Renal cortex interstitium (tissue), 15 donors: ENCODE measurements around the gene TOR1A. TPM values are rescaled to one million over a fixed set of nuclear protein-coding genes. Genes with fewer than 3 reads are reported as not detected.
A peak's percentile ranks its signal among the peaks of the same experiment; 100 is the strongest.

Source experiments
- DNase-seq, 11 donors: peaks; one replicate each; pipeline ENCODE4 v3.0.0-alpha.2; 2013; ENCODE audit warnings: low read depth in 9 of 11, low spot score in 4 of 11; ENCODE audit errors: extremely low read depth in 1 of 11
- long read RNA-seq, 16 experiments: transcript quantifications; one replicate each; lab custom pipeline, GENCODE V29; 2026
- polyA plus RNA-seq, 3 donors: library from polyadenylated mRNA; unstranded; fragments of 120-200 nt; gene quantifications; one replicate each; pipeline ENCODE4 v1.2.1, GENCODE V29; 2013; ENCODE audit not compliant: insufficient read length in 3 of 3

TOR1A gene, protein sequence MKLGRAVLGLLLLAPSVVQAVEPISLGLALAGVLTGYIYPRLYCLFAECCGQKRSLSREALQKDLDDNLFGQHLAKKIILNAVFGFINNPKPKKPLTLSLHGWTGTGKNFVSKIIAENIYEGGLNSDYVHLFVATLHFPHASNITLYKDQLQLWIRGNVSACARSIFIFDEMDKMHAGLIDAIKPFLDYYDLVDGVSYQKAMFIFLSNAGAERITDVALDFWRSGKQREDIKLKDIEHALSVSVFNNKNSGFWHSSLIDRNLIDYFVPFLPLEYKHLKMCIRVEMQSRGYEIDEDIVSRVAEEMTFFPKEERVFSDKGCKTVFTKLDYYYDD
- 10 to 100 TPM; 40.2 to 43.4 (median 41.2) TPM for polyA plus RNA-seq
- long read RNA-seq, donor 1, transcript TOR1A-201 (5 exons, 2,076 nt), result major isoform, 11 of 12 reads
- long read RNA-seq, donor 1, partial matches to known transcripts, result 0 of 12 reads
- long read RNA-seq, donor 1, other reads (novel, unspliced or antisense), result 0 of 12 reads
- long read RNA-seq, donor 2, transcript TOR1A-201 (5 exons, 2,076 nt), result major isoform, 8 of 11 reads
- long read RNA-seq, donor 2, partial matches to known transcripts, result 0 of 11 reads
- long read RNA-seq, donor 2, other reads (novel, unspliced or antisense), result 0 of 11 reads
- long read RNA-seq, donor 3, transcript TOR1A-201 (5 exons, 2,076 nt), result major isoform, 21 of 25 reads
- long read RNA-seq, donor 3, partial matches to known transcripts, result 0 of 25 reads
- long read RNA-seq, donor 3, other reads (novel, unspliced or antisense), result 0 of 25 reads
- long read RNA-seq, donor 4, transcript TOR1A-201 (5 exons, 2,076 nt), result major isoform, 10 of 10 reads
- long read RNA-seq, donor 4, partial matches to known transcripts, result 0 of 10 reads
- long read RNA-seq, donor 4, other reads (novel, unspliced or antisense), result 0 of 10 reads
- long read RNA-seq, donor 5, result 0 reads
- long read RNA-seq, donor 6, transcript TOR1A-201 (5 exons, 2,076 nt), result major isoform, 15 of 17 reads
- long read RNA-seq, donor 6, partial matches to known transcripts, result 0 of 17 reads
- long read RNA-seq, donor 6, other reads (novel, unspliced or antisense), result 0 of 17 reads
- long read RNA-seq, donor 7, transcript TOR1A-201 (5 exons, 2,076 nt), result major isoform, 14 of 15 reads
- long read RNA-seq, donor 7, partial matches to known transcripts, result 0 of 15 reads
- long read RNA-seq, donor 7, other reads (novel, unspliced or antisense), result 0 of 15 reads
- long read RNA-seq, donor 8, transcript TOR1A-201 (5 exons, 2,076 nt), result major isoform, 23 of 24 reads
- long read RNA-seq, donor 8, partial matches to known transcripts, result 0 of 24 reads
- long read RNA-seq, donor 8, other reads (novel, unspliced or antisense), result 0 of 24 reads
- long read RNA-seq, donor 9, transcript TOR1A-201 (5 exons, 2,076 nt), result major isoform, 11 of 13 reads
- long read RNA-seq, donor 9, partial matches to known transcripts, result 0 of 13 reads
- long read RNA-seq, donor 9, other reads (novel, unspliced or antisense), result 0 of 13 reads
- long read RNA-seq, donor 10, transcript TOR1A-201 (5 exons, 2,076 nt), result major isoform, 17 of 18 reads
- long read RNA-seq, donor 10, partial matches to known transcripts, result 0 of 18 reads
- long read RNA-seq, donor 10, other reads (novel, unspliced or antisense), result 0 of 18 reads
- long read RNA-seq, donor 11, transcript TOR1A-201 (5 exons, 2,076 nt), result major isoform, 18 of 18 reads
- long read RNA-seq, donor 11, partial matches to known transcripts, result 0 of 18 reads
- long read RNA-seq, donor 11, other reads (novel, unspliced or antisense), result 0 of 18 reads
- long read RNA-seq, donor 12, transcript TOR1A-201 (5 exons, 2,076 nt), result major isoform, 7 of 7 reads
- long read RNA-seq, donor 12, partial matches to known transcripts, result 0 of 7 reads
- long read RNA-seq, donor 12, other reads (novel, unspliced or antisense), result 0 of 7 reads
- long read RNA-seq, donor 13, result 0 reads
- long read RNA-seq, donor 14, transcript TOR1A-201 (5 exons, 2,076 nt), result major isoform, 14 of 14 reads
- long read RNA-seq, donor 14, partial matches to known transcripts, result 0 of 14 reads
- long read RNA-seq, donor 14, other reads (novel, unspliced or antisense), result 0 of 14 reads
- long read RNA-seq, donor 15, transcript TOR1A-201 (5 exons, 2,076 nt), result major isoform, 5 of 6 reads
- long read RNA-seq, donor 15, partial matches to known transcripts, result 0 of 6 reads
- long read RNA-seq, donor 15, other reads (novel, unspliced or antisense), result 0 of 6 reads
- long read RNA-seq, donor 16, transcript TOR1A-201 (5 exons, 2,076 nt), result major isoform, 39 of 47 reads
- long read RNA-seq, donor 16, partial matches to known transcripts, result 5 of 47 reads
- long read RNA-seq, donor 16, other reads (novel, unspliced or antisense), result 0 of 47 reads

DNA sequence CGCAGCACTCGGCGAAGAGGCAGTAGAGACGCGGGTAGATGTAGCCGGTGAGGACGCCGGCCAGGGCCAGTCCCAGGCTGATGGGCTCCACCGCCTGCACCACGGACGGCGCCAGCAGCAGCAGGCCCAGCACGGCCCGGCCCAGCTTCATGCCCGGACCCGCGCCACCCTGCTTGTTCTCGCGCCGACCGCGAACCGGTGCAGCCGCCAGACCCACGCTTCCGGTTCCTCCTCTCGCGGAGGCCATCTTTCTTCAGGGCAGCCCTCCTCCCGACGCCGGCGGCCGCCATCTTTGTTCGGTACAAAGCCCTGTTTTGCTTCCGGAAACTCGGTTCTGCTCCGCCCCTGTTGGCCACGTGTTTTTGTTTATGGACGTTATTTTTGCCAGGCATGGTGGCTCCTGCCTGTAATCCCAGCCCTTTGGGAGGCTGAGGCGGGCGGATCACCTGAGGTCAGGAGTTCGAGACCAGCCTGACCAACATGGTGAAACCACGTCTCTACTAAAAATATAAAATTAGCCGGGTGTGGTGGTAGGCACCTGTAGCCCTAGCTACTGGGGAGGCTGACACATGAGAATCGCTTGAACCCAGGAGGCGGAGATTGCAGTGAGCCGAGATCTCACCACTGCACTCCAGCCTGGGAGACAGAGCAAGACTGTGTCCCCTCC, at the start of gene TOR1A:
TSS of gene TOR1A (minus strand) at position 202 of the 667 bp plus-strand sequence. CDS start at position 151, 51 bp downstream.
- peak; percentile 74 to 93 (median 87) for DNase-seq

DNA sequence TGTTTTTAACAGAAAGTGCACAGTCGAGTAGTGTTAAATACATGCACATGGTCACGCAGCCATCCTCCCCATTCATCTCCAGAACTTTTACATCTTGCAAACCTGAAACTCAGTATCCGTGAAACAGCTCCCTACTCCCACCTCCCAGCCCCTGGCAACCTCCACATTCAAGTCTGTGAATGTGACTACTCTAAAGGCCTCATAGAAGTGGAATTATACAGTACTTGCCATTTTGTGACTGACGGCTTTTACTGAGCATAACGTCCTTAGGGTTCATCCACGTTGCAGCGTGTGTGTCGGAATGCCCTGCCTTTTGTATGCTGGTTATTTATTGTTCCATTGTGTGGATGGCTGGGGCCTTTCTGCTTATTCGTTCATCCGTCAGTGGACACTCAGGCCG, 47.1 kb upstream of the TOR1A start:
- peak in 2 of 11 donors; percentile 53 for DNase-seq

DNA sequence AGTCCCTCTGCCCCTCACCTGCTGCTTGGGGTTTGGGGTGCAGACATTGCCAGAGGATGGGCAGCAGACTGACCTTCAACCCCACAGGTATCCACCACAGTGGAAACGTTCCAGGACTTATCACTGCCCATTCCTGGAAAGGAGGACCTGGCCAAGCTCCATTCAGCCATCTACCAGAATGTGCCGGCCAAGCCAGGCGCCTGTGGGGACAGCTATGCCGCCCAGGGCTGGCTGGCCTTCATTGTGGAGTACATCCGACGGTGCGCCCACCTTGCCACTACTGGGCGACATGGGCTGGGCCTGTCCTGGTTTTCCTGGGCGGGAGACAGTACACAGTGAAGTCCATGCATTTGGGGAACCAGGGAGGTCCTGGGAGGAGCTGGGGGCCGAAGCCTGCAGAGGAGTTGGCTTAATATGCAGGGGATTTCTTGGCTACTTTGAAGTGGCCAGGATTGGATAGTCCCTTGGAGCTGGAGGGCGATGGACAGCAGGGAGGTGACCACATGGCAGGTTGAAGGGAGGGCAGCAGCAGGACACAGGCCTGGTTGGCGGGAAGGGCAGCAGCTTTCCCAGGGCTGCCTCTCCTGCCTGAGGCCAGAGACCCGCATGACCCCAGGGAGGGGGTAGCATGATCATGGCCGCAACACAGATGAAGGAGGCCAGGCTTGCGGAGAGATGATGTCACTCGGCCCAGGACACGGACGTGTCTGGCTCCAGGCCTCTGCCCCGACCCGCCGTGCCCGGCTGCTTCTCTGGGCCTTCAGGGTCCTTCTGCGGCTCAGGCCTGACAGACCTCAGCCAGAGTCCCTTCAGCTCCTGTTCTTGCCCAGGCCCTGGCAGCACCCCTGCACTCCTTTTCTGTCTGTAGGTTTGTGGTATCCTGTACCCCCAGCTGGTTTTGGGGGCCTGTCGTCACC, 45.9 kb upstream of the TOR1A start:
- DNase-seq, result no peak

DNA sequence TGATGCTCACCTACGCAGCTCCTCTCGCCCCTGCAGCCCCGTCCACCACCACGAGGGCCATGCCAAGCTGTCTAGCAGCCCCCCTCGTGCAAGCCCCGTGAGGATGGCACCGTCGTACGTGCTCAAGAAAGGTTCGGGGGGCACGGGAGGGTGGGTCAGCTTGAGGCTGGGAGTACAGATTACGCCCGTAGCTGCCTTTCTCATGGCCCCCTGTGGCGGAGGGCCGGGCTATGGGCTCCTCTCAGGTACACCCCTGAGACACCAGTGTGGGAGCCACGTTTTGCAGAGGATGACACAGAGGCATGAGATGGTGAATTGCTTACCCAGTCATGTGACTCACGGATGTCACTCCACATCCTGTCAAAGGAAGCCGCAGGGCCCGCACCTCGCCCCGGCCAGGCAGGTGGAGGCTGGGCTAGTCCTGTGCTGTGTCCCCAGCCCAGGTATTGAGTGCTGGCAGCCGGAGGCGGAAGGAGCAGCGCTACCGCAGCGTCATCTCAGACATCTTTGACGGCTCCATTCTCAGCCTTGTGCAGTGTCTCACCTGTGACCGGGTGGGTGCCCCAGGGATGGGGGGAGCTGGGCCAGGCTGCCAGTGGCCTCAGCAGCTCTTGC, 45.0 kb upstream of the TOR1A start:
- DNase-seq, result no peak

DNA sequence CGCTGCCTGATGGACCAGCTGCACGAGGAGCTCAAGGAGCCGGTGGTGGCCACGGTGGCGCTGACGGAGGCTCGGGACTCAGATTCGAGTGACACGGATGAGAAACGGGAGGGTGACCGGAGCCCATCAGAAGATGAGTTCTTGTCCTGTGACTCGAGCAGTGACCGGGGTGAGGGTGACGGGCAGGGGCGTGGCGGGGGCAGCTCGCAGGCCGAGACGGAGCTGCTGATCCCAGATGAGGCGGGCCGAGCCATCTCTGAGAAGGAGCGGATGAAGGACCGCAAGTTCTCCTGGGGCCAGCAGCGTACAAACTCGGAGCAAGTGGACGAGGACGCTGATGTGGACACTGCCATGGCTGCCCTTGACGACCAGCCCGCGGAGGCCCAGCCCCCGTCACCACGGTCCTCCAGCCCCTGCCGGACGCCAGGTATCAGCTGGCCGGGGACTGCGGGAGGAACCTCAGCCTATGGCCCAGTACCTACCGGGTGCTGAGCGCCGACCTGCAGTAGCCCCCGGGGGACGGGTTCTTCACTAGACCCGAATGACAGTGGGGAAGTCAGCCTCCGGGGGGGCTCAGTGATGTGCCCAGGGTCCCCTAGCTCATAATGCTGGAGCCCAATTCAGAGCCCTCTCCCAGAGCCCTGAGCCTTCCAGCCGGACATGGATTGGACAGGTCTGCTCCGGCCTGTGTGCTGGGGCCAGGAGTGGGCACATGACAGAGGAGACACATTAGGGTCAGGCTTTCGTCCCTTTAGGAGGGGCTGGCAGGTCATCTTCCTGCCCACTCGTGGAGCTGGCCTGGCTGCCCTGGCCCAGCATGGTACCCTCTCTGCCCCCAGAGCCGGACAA, 44.3 kb upstream of the TOR1A start:
- DNase-seq, result no peak

DNA sequence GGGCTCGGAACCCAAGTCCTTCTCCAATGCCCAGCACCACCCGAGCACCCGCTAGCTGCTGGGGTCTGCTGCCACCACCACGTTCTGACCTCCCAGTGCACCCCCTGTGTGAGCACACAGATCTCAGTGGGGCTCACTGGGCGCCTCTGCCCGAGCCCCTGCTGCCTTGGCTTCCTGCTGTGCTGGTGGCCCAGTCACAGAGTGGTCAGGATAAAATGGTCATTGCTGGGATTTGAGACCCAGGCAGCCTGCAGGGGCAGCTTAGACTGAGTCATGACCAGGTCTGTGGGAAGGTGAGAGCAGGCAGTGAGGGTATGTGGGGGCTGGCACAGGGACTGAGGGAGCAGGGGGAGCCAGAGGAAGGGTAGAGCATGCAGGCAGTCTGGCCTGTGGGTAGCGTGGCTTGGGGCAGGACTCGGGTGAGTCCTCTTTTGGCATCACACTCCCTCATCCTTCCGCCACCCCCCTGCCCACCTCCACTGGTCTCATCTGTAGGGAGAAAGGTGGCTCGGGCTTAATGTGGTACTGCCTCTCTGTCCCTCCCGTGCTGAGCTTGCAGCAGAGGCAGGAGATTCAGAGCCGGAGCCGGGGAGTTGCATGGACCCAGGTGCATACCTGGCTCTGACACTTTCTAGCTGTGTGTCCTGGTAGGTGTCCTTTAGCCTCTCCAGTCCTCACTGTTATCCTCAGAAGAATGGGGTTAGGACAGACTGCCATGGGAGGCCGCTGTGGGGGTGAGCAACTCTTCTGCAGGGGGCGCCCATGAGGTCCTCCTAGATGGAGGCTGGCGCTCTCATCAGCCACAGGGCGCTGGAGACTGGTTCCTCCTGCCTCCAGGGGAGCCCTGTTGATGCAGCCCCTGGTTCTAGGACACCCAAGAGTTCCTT, 43.4 kb upstream of the TOR1A start:
- no peak for DNase-seq

DNA sequence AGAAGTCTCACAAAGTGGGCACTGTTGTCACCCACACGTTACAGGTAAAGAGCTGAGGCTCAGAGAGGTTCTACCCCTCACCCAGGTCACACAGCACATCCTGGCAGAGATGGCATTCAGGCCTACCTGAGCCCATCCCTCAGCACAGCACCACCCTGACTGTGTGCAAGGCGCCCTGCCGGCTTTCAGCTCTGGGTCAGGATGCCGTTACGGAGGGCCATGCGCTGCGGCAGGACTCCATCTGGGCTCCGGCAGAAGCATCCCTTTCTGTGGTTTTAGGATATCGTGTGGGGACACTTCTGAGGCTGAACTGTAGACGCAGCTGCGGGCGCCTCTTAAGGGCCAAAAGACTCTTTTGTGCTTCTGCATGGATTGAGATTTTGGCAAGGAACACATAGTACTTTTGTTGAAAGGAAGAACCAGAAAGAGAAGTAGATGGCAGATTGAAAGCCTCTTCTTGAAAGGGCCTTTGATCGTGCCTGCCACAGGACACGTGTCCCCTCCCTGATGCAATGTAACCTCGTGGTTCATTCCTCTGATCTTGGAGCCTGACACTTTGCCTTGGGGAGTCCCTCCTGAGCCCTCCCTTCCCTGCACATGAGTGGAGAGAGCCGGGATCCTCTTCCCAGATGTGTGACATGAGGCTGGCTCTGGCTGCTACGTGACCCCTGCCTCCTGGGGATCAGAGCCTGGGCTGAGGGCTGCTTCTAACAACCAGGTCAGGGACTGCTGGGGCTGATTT, 42.6 kb upstream of the TOR1A start:
- no peak for DNase-seq

DNA sequence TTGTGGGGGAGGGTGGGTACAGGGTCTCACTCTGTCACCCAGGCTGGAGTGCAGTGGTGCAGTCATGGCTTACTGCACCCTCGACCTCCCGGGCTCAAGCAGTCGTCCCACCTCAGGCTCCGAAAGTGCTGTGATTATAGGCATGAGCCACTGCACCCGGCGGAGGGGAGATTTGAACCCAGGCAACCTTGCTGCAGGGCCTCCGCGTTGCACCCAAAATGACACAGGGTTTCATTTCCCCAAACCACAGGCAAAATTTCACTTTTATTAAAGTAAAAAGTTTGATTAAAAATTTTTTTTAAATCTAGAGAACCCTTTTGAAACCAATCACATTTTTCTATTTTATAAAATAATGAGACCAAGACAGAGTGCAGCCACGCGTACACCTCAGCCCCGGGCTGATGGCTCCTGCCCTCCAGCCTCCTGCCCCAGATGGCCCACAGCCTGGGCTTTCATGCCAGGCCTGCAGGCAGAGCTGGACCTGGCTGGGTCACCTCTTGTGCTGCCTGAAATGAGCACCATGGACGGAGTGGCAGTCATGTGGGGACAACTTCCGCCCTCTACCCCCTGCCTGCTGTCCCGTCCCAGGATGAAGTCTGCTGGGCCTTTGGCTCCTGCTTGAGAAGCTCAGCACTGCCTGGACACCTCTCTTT, 41.9 kb upstream of the TOR1A start:
- DNase-seq, result no peak

DNA sequence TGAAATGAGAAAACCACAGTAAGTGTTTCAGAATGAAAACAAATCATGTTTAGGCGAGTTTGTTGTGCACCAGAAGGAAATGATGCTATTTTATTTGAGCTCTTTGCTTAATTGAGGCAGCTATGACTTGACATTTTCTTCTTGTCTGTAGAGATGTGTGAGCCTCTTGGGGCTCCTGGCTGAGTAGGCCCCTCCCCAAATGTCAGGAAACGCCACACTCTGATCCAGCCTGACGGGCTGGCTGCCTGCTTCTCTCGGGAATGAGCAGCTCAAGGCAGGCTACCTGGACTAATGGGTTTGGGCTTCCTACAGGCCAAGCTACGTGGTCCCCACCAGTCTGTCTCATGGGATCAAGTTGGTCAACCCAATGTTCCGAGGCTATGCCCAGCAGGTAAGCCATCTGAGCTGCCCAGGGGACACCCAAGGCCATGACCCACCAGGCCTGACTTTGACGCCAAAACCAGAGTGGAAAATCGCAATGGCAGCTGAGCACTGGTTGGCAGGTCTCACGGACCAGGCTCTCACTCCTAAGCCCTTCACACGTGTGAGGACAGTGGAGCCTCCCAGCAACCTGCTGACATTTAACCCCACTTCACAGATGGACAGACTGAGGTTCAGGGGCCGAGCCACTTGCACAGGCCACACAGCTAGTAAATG, 41.2 kb upstream of the TOR1A start:
- DNase-seq, result no peak

DNA sequence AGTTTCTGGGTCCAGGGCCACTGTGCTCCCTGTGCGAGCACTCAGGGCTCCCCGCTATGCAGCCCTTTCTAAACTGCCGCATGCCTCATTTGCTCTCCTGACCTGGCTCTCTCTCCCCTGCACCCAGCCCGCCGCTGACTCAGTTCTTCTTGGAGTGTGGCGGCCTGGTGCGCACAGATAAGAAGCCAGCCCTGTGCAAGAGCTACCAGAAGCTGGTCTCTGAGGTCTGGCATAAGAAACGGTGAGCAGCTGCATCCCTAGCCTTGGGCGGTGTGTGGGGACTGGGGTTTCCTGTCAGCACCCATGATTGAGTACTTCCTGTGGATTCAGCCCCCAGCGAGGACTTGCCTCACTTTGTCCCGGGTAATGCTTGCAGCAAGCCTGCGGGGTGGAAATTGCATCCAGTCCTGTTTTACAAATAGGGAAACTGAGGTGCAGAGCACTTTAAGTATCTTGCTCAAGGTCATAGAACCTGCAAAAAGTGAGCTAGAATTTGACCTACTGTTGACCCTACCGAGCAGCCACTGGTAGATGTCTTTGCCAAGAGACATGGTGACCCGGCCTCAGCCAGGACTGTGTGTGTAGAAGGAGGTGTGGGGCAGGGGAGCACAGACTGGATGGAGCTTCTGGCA, 39.2 kb upstream of the TOR1A start:
- no peak for DNase-seq

DNA sequence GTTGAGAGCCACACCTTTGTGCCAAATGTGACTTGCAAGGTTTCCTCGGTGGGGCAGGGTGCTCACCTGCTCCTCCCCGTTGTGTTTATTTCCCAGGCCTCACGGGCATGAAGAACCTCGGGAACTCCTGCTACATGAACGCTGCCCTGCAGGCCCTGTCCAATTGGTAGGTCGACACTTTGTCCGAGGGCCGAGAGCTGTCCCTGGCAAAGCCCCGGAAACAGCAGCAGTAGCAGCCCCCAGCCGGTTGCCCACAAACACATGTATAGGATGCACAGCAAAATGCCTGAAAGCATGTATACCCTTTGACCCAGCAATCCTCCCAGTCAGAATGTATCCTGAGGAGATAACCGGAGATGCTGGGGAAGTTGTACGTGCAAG, 37.5 kb upstream of the TOR1A start:
- DNase-seq, result no peak
